HEK293 (cell line): Measurements from ENCODE around the gene PDLIM4.

ENCODE experiments used
- GLIS2 ChIP-seq: fragments of 450-650 bp; formaldehyde crosslinking; IDR thresholded peaks from 2 replicates; pipeline ENCODE4 v1.5.1; 2016; ENCODE audit warnings: missing biosample characterization, missing genetic modification characterization
- KLF8 ChIP-seq: fragments of 450-650 bp; formaldehyde crosslinking; IDR thresholded peaks from 2 replicates; pipeline ENCODE4 v1.5.1; 2016; ENCODE audit warnings: missing biosample characterization, missing genetic modification characterization
- ZBTB17 ChIP-seq: fragments of 450-650 bp; formaldehyde crosslinking; IDR thresholded peaks from 2 replicates; pipeline ENCODE4 v1.5.1; 2016; ENCODE audit warnings: missing biosample characterization, missing genetic modification characterization
- ZFP41 ChIP-seq: fragments of 450-650 bp; formaldehyde crosslinking; IDR thresholded peaks from 2 replicates; pipeline ENCODE4 v1.5.1; 2016; ENCODE audit warnings: missing biosample characterization, missing genetic modification characterization, borderline replicate concordance
- ZIC2 ChIP-seq: fragments of 450-650 bp; formaldehyde crosslinking; IDR thresholded peaks from 2 replicates; pipeline ENCODE4 v1.5.1; 2016; ENCODE audit warnings: missing biosample characterization, missing genetic modification characterization
- ZNF10 ChIP-seq: fragments of 450-650 bp; formaldehyde crosslinking; IDR thresholded peaks from 2 replicates; pipeline ENCODE4 v1.5.1; 2017; ENCODE audit warnings: missing biosample characterization, missing genetic modification characterization
- ZNF239 ChIP-seq: fragments of 450-650 bp; formaldehyde crosslinking; IDR thresholded peaks from 2 replicates; pipeline ENCODE4 v1.5.1; 2016; ENCODE audit warnings: missing biosample characterization, missing genetic modification characterization
- ZNF248 ChIP-seq: fragments of 450-650 bp; formaldehyde crosslinking; IDR thresholded peaks from 2 replicates; pipeline ENCODE4 v1.5.1; 2017; ENCODE audit warnings: missing biosample characterization, missing genetic modification characterization
- ZNF280C ChIP-seq: fragments of 450-650 bp; formaldehyde crosslinking; IDR thresholded peaks from 2 replicates; pipeline ENCODE4 v1.5.1; 2016; ENCODE audit warnings: missing biosample characterization, missing genetic modification characterization
- ZNF398 ChIP-seq: fragments of 450-650 bp; formaldehyde crosslinking; IDR thresholded peaks from 2 replicates; pipeline ENCODE4 v1.5.1; 2017; ENCODE audit warnings: missing biosample characterization, missing genetic modification characterization
- ZNF510 ChIP-seq: fragments of 450-650 bp; formaldehyde crosslinking; IDR thresholded peaks from 2 replicates; pipeline ENCODE4 v1.5.1; 2018; ENCODE audit warnings: mild to moderate bottlenecking, missing genetic modification characterization, missing biosample characterization; ENCODE audit not compliant: insufficient replicate concordance
- ZNF596 ChIP-seq: fragments of 450-650 bp; IDR thresholded peaks from 2 replicates; pipeline ENCODE4 v1.5.0; 2018; ENCODE audit warnings: missing biosample characterization, mild to moderate bottlenecking, missing genetic modification characterization, moderate library complexity
- ZNF777 ChIP-seq: fragments of 450-650 bp; formaldehyde crosslinking; IDR thresholded peaks from 2 replicates; pipeline ENCODE4 v1.5.1; 2017; ENCODE audit warnings: missing biosample characterization, missing genetic modification characterization, borderline replicate concordance
- ZNF785 ChIP-seq: fragments of 450-650 bp; formaldehyde crosslinking; IDR thresholded peaks from 2 replicates; pipeline ENCODE4 v1.5.1; 2016; ENCODE audit warnings: missing biosample characterization, missing genetic modification characterization
- TF ChIP-seq, protein P1 (sequence below): fragments of 450-650 bp; formaldehyde crosslinking; IDR thresholded peaks from 2 replicates; pipeline ENCODE4 v1.5.1; 2016; ENCODE audit warnings: missing biosample characterization, missing genetic modification characterization
- TF ChIP-seq, protein P2 (sequence below): fragments of 450-650 bp; formaldehyde crosslinking; IDR thresholded peaks from 2 replicates; pipeline ENCODE4 v1.5.1; 2016; ENCODE audit warnings: missing biosample characterization, missing genetic modification characterization
- TF ChIP-seq, protein P3 (sequence below): fragments of 450-650 bp; formaldehyde crosslinking; IDR thresholded peaks from 2 replicates; pipeline ENCODE4 v1.5.1; 2016; ENCODE audit warnings: missing biosample characterization, missing genetic modification characterization
- TF ChIP-seq, protein P4 (sequence below): fragments of 450-650 bp; formaldehyde crosslinking; IDR thresholded peaks from 2 replicates; pipeline ENCODE4 v1.5.1; 2016; ENCODE audit warnings: missing biosample characterization, missing genetic modification characterization, low read depth
- TF ChIP-seq, protein P5 (sequence below): fragments of 450-650 bp; formaldehyde crosslinking; IDR thresholded peaks from 2 replicates; pipeline ENCODE4 v1.5.1; 2016; ENCODE audit warnings: missing biosample characterization, missing genetic modification characterization

Gene PDLIM4

GRCh38 chr5:132293992-132294727 is 36.7 kb downstream of the PDLIM4 start, which contains the start of gene SLC22A4 (continued):
- TF ChIP-seq ZNF10 (no peak), GLIS2 (peak; percentile 88), ZNF785 (tag by site-specific recombination) (no peak), ZIC2 (tag by site-specific recombination) (0 out of 2 replicates have a peak, but pooled peaks have one; percentile 7), ZNF239 (tag by site-specific recombination) (no peak; the same call in 1 of the 2 replicates), ZNF398 (tag by site-specific recombination) (no peak), ZNF248 (tag by site-specific recombination) (no peak), ZBTB17 (tag by site-specific recombination) (peak; percentile 88), ZNF510 (tag by site-specific recombination) (no peak), KLF8 (peak; percentile 56; the same call in 1 of the 2 replicates), ZFP41 (tag by site-specific recombination) (no peak), ZNF596 (tag by site-specific recombination) (peak; percentile 84), ZNF777 (tag by site-specific recombination) (no peak), ZNF280C (tag by site-specific recombination) (no peak)
- TF ChIP-seq, protein P1, sequence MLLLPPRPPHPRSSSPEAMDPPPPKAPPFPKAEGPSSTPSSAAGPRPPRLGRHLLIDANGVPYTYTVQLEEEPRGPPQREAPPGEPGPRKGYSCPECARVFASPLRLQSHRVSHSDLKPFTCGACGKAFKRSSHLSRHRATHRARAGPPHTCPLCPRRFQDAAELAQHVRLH (tag by site-specific recombination): no peak
- TF ChIP-seq, protein P2, sequence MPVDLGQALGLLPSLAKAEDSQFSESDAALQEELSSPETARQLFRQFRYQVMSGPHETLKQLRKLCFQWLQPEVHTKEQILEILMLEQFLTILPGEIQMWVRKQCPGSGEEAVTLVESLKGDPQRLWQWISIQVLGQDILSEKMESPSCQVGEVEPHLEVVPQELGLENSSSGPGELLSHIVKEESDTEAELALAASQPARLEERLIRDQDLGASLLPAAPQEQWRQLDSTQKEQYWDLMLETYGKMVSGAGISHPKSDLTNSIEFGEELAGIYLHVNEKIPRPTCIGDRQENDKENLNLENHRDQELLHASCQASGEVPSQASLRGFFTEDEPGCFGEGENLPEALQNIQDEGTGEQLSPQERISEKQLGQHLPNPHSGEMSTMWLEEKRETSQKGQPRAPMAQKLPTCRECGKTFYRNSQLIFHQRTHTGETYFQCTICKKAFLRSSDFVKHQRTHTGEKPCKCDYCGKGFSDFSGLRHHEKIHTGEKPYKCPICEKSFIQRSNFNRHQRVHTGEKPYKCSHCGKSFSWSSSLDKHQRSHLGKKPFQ (tag by site-specific recombination): no peak
- TF ChIP-seq, protein P3, sequence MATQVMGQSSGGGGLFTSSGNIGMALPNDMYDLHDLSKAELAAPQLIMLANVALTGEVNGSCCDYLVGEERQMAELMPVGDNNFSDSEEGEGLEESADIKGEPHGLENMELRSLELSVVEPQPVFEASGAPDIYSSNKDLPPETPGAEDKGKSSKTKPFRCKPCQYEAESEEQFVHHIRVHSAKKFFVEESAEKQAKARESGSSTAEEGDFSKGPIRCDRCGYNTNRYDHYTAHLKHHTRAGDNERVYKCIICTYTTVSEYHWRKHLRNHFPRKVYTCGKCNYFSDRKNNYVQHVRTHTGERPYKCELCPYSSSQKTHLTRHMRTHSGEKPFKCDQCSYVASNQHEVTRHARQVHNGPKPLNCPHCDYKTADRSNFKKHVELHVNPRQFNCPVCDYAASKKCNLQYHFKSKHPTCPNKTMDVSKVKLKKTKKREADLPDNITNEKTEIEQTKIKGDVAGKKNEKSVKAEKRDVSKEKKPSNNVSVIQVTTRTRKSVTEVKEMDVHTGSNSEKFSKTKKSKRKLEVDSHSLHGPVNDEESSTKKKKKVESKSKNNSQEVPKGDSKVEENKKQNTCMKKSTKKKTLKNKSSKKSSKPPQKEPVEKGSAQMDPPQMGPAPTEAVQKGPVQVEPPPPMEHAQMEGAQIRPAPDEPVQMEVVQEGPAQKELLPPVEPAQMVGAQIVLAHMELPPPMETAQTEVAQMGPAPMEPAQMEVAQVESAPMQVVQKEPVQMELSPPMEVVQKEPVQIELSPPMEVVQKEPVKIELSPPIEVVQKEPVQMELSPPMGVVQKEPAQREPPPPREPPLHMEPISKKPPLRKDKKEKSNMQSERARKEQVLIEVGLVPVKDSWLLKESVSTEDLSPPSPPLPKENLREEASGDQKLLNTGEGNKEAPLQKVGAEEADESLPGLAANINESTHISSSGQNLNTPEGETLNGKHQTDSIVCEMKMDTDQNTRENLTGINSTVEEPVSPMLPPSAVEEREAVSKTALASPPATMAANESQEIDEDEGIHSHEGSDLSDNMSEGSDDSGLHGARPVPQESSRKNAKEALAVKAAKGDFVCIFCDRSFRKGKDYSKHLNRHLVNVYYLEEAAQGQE: no peak
- TF ChIP-seq, protein P4, sequence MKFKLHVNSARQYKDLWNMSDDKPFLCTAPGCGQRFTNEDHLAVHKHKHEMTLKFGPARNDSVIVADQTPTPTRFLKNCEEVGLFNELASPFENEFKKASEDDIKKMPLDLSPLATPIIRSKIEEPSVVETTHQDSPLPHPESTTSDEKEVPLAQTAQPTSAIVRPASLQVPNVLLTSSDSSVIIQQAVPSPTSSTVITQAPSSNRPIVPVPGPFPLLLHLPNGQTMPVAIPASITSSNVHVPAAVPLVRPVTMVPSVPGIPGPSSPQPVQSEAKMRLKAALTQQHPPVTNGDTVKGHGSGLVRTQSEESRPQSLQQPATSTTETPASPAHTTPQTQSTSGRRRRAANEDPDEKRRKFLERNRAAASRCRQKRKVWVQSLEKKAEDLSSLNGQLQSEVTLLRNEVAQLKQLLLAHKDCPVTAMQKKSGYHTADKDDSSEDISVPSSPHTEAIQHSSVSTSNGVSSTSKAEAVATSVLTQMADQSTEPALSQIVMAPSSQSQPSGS (tag by site-specific recombination): no peak
- TF ChIP-seq, protein P5, sequence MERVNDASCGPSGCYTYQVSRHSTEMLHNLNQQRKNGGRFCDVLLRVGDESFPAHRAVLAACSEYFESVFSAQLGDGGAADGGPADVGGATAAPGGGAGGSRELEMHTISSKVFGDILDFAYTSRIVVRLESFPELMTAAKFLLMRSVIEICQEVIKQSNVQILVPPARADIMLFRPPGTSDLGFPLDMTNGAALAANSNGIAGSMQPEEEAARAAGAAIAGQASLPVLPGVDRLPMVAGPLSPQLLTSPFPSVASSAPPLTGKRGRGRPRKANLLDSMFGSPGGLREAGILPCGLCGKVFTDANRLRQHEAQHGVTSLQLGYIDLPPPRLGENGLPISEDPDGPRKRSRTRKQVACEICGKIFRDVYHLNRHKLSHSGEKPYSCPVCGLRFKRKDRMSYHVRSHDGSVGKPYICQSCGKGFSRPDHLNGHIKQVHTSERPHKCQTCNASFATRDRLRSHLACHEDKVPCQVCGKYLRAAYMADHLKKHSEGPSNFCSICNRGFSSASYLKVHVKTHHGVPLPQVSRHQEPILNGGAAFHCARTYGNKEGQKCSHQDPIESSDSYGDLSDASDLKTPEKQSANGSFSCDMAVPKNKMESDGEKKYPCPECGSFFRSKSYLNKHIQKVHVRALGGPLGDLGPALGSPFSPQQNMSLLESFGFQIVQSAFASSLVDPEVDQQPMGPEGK: peak; percentile 90
